Measurements from ENCODE around the gene SARDH.

The SARDH gene

DNA sequence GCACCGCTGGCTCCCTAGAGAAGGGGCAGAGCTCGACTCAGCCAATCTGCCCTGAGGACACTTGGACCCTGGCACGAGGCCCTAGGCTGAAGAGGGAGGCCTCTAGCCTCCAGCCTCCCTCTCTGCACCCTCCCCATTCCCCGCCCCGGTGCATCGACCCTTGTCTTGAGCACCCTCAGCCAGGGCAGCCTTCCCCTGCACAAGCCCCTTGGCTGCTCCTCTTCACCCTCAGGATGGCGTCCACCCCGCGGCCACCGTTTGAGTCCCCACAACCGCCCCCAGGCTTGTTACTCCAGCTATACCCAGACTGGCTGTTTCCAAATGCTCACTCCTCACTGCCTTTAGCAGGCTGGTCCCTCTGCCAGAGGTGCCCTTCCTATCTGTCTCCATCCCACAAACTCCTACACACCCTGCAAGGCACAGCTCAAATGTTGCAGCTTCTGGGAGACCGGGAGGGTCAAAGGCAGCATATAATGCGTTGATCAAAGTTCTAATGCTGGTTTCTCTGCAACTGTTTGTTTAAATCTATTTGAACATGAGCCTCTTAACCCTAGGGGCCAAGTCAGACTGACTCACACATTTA lies 122.5 kb downstream of the SARDH start:
- in situ Hi-C loops (cut with MboI; ENCODE audit: low sequenced_read_pairs): no loop called here

DNA sequence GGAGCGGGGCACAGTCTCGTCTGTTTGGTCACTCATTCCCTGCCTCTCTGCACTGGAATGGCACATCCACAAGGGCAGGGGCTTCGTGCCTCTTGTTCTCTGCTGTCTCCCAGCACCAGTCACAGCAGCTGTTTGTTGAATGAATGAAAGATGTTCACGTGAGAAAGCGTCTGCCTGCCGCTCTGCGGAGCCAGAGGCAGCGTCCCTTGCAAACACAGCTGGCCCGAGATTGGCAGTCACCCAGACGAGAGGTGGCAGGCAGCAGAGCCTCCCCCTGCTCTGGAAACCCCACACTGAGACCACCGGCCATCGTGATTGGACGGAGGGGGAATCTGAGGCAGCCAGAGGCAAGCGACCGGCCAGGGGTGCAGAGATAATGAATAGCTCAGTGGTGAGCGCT lies 123.0 kb downstream of the SARDH start:
- in situ Hi-C loops (cut with MboI; ENCODE audit: low sequenced_read_pairs): no loop called here

DNA sequence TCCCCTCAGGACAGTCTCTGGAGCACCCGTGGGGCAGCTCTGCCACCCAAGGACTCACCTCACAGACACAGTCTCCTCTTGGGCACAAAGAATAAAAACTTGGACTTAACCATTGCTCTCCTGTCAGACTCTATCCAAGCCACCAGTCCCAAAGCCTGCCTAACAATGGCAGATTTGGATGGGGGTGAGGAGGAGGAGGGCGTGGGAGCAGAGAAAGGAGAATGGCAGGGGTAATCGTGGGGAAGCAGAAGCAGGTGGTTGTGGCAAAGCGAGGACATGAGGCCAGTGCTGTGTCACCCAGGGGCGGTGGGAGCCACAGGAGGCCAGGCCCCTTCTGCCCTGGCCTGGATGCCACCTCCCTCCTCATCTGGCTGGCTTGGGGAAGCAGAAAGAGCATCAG lies 123.5 kb downstream of the SARDH start:
- in situ Hi-C loops (cut with MboI; ENCODE audit: low sequenced_read_pairs): no loop called here

DNA sequence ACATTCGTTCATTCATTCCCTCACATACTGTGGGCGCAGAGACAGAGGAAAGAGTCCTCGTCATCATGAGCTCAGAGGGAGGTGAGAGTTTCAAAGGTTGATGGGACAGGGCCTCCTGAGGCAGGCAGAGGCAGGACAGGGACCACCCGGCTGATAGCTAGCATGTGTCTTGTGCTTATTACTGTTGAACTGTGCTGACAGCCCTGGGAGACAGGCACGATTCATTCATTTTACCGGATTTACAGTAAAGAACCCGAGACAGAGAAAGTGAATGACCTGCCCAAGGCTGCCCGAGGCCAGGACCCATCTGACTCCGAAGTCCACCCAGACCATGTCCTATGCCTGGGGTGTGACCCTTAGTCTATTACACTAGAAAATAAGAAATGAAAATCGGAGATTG lies 124.1 kb downstream of the SARDH start:
- in situ Hi-C loops (cut with MboI; ENCODE audit: low sequenced_read_pairs): no loop called here

All from HL-60/S4 treated with retinoic acid at 250 ng/mL for 4 days and 3 days (cell line).